Embryonic facial prominence (tissue), 1 donor: ENCODE data around the gene RPL10A.

ENCODE experiments used
- DNase-seq: peaks from one replicate; pipeline ENCODE4 v3.0.0-alpha.2; 2016; ENCODE audit errors: extremely low spot score

The RPL10A gene

DNA sequence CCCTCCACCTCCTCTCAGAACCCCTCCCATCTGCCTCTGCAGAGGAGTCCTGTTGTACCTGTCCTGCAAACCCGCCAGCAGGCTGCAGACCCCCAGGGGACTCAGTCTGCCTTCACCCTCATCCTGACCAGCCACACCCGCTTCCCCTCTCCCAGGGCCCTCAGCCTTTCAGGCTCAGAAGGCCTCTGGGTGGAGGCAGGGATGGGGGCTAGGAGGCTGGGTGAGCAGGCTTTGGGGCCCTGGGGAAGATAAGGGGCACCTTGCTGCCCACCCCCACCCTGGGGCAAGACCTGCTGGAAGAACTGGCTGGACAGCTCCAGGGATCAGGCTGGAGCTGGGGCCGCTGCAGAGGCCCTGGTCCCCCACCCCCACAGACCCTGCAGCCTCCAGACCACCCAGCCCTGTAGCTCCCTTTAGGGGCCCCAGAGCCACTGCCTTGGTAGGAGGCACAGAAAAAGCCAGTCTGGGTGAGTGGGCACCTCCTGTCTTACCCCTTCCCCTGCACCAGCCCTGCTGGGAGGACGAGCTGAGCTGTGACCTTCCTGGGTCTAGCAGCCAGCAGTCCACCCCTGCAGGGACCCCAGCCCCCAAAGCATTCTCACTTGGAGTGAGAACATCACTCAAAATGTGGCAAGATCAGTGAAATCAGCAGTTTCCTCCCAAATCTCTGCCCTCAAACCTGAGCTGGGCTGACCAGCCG, 23.5 kb downstream of the RPL10A start:
- no peak for DNase-seq

DNA sequence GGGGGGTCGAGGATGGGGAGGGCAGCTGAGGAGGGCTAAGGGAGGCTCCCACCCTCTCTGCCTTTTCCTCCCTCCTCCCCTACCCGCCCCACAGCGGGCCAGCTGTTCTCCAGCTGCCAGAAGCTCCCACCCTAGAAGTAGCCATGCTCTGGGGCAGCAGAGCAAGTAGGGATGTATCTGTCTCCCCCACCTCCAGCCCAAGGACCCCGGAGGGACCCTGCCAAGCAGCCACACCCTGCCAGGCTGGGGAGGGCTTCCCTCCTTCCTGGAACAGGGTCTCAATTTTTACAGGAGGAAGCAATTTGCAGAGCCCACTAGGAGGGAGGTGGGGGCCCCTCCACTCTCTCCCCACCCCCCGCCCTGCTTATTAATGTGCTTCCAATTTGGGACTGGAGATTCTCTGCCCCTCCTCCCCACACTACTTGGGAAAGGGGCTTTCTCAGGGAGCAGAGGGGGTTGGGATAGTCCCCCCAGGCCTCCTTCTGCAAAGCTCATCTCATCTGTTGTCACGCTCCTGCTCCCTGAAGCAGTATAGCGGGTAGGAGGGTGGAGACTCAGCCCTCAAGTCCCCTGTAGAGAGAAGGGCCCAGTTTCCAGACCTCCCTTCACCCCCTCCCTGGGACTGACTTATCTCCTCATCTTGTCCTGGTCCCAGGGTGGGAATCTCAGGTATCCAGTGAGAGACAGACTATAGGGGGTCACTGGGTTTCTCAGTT, 24.2 kb downstream of the RPL10A start:
- DNase-seq: peak; percentile 74

DNA sequence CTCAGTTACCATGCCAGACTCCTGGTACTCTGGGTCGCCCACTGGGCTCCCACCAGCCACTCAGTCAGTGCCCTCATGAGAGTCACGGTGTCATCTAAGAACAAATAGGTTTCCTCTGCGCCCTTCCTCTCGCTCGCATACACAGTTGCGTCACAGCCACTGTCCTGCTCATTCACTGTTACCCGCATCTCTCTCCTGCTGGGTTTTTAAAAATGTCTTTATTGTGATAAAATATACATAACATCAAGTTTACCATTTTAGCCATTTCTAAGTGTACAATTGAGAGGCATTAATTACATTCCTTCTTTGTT, 24.7 kb downstream of the RPL10A start:
- DNase-seq: no peak

GRCh38 chr6:35493307-35493983, 25.2 kb downstream of the RPL10A start:
- no peak for DNase-seq

DNA sequence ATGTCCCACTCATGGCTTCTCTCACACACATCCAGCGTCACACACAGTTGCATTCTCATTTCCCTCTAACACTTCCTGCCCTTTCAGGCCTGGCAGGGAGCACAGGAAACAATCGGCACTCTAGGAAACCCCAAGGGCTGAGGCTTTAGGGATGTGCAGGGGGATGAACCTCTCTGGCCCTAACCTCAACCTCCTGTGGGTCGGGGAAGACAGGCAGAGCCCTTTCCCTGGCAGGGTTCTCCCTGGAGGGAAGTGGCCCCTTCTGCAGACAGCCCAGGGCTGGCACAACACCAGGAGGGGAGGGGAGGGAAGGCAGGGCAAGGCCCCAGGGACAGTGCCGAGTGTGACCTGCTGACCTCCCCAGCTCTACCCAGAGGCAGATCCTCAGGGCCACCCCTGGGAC, 26.0 kb downstream of the RPL10A start:
- DNase-seq: no peak

- no peak for DNase-seq
Measured at GRCh38 chr6:35495258-35496035, 27.2 kb downstream of the RPL10A start.

GRCh38 chr6:35496036-35496840, 28.0 kb downstream of the RPL10A start:
- no peak for DNase-seq

DNA sequence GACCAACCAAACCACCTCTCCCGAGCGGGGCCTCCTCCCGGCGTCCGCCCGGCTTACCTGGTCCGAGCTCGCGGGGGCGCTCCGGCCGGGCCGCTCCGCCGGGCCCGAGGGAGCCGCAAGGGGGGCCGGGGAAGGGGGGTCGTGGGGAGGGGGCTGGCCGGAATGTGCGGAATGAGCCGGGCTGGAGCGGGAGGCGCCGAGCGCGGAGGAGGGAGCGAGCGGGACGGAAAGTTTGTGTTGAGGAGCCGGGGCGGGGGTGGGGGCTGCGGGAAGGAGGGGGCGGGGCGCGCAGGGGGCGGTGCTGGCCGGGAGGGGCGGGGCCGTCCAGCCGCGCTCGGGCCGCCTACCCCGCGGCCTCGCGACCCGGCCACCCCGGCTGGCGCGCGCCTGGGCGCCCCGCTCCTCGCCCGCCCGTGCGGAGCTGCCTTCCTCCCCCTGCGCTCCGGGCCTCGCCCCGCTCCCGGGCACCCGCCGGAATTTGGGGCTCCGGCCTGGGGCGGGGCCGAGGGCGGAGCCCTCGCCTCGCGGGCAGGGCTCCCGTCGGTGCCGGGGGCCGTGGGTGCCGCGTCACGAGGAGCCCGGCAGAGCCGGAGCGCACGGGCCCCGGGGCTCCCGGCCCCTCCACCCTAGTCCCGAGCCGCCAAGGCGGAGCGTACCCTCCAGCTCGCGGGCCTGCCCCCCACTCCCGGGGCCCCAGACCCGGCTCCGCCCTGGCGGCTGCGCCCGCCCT, 28.8 kb downstream of the RPL10A start, which contains the start of gene TEAD3:
Gene TEAD3 (minus strand): TSS at position 239 of the 730 bp plus-strand sequence.
- peak; percentile 79 for DNase-seq

DNA sequence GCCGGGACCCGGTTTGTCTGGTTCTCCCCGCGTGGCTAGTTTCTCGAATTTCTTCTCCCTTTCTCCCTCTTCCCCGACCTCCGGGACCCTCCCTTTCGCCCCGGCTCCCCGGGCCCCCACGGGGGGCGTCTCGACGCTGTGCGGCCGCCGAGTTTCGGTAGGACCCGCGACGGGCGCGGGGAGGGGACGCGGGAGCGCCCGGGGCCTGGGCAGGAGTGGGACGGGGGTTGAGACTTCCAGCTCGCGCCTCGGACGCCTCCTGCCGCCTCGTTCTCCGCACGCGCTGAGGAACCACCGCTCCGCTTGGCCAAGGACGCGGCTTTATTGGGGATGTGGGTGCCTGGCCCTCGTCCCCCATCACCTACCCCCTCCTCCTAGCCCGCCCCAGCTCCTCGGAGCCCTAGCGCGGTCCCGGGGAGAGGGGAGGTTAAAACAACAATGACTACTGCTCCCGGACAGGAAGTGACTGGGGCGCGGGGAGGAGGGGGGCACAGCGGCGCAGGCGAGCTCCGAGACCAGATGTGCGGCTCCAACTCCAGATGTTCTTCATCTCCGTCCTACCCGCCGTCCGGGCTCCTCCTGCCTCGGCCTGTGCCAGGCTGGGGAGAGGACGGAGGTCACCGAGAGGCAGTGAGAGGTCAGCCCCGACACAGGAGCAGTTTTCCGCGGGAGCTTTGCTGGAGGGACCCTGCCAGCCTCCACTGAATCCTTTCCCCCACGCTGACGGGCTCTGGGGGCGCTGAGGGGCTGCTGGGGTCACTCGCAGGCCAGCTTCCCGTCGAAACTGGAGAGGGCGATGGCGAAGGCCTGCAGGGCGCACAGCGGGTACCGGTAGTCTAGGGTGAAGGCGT, 29.6 kb downstream of the RPL10A start:
- peak; percentile 62 for DNase-seq

DNA sequence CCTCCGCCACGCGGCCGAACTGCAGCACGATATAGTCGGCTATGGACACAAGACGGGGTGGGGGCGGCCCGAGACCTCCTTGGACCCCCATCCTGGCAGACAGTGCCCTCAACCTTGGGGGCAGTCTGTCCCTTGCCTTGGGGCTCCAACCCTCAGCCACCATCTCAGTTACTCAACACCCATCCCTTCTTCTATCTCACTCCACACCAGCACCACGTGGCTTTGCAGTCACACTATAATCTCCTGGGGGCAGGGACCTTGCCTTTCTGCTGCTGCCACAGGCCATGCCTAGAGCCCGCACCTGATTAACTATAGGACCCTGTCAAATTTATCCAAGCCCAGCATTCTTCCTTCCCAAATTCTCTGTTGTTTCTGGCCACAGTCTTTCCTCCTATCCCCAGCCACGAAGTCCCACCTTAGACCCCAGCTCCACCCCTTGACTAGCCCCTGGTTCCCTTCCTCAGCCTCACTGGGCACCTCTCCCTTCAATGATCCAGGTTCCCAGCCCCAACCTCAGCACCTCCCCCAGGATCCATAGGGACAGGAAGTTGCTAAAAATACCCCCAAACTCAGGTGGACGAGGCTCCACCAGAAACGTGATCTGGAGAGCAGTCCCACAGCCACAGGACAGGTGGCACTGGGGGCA, 30.3 kb downstream of the RPL10A start:
- no peak for DNase-seq

DNA sequence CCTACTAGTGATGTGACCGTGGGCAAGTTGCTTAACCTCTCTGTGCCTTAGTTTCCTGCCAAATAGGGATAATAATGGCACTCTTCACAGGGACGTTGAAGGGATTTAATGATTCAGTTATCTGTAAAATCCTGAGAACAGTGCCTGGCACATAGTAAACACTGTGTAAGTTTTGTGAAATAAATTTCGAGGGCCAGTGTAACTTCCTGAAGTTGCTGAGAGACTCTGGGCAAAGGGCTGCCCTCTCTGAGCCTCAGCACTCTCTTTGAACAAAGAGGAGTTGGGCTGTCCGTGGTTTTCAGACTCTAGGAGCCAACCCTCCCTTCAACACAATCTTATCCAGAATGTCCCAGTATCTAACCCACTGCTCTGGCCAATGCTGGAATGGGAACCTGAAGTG, 31.2 kb downstream of the RPL10A start:
- no peak for DNase-seq

DNA sequence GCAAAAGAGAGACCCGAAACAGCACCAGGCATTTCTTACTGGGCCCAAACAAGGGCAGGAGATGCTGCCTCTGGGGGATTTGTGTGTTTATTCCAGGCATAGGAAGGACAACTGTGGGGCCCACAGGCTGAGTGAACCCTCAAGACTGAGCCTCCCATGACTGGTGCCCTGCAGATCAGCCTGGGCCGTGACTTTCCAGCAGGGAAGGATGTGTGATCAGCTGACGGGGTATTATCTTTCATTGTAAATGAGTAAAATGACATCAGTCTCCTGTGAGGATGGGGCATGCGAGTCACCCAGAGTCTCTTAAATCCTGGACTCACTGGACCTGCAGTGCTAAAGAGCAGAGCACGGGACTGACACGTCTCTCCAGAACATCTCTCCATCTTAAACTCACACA, 32.6 kb downstream of the RPL10A start:
- DNase-seq: no peak

- no peak for DNase-seq
Measured at GRCh38 chr6:35501784-35502183, 33.6 kb downstream of the RPL10A start.

- DNase-seq: no peak
Measured at GRCh38 chr6:35503534-35503933, 35.3 kb downstream of the RPL10A start.

DNA sequence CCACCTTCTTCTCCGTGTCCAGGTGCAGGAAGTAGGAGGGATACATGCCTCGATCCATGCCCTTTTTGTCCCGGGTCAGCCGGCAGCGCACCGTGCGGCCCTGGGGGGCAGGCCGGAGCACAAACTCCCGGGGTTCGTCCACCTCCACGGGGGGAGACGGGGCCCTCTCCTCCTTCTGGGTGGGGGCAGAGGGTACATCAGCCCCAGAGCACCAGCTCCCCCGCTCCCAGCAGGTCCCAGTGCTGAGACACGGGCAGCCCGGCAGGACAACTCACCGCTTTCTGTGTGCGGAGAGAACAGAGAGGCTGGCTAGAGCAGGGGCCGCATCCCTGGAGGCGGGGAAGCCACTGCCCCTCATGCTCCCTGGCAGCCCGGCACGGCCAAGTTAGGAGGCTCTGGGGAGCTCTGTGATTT, 37.8 kb downstream of the RPL10A start:
- DNase-seq: no peak

DNA sequence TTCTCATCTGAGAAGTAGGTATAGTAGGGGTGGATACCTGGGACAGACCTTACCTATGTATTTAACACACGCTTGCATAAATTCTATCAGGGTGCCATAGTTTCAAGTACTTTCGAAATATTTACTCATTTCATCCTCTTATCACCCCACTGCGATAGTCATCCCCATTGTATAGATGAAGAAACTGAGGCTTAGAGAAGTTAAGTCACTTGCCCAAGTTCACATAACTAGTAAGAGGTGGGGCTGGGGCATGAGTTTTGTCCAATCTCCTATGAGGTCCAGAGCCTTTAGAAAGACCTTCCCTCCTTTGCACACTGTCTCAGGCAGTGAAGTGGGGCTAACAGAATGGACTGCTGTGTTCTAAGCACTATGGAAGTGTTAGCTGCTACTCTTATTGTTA, 38.3 kb downstream of the RPL10A start:
- DNase-seq: no peak

DNA sequence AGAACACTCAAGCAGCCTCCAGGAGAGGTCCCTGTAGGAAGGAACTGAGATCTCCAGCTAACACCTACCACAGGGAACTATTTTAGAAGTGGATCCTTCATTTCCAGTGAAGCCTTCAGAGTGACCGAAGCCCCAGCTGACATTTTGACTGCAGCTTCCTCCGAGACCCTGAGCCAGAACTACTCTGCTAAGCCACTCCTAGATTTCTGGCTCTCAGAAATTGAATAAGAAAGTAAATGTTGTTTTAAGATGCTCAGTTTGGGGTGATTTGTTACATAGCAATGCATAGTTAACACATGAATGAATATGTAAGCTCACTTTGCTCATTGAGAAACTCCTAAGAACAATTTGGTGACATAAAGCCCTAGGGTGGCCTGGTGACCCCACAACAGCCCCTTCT, 39.0 kb downstream of the RPL10A start:
- no peak for DNase-seq

- DNase-seq: no peak
Measured at GRCh38 chr6:35508027-35508426, 39.8 kb downstream of the RPL10A start.

GRCh38 chr6:35508542-35508941, 40.3 kb downstream of the RPL10A start:
- no peak for DNase-seq
